SJSA1 (cell line): ENCODE data around the gene BMAL2. TPM values are rescaled to one million over a fixed set of nuclear protein-coding genes. Genes with fewer than 3 reads are reported as not detected.

Source experiments
- DNase-seq, 2 experiments: peaks; one replicate each; pipeline ENCODE4 v3.0.0-alpha.2; 2015 to 2020; ENCODE audit warnings: low spot score in 2 of 2, low read depth in 1 of 2
- H3K27ac ChIP-seq: fragments of 250-450 bp; sonication (Bioruptor Pico); 2 replicates; pipeline ENCODE4 v1.5.1; 2020; ENCODE audit warnings: mild to moderate bottlenecking, moderate library complexity
- H3K27me3 ChIP-seq: fragments of 250-450 bp; sonication (Bioruptor Pico); replicated peaks from 2 replicates; pipeline ENCODE4 v1.5.1; 2020; ENCODE audit warnings: mild to moderate bottlenecking, moderate library complexity
- H3K36me3 ChIP-seq: fragments of 250-450 bp; sonication (Bioruptor Pico); 2 replicates; pipeline ENCODE4 v1.5.1; 2020; ENCODE audit warnings: mild to moderate bottlenecking
- H3K4me1 ChIP-seq: fragments of 250-450 bp; sonication (Bioruptor Pico); replicated peaks from 2 replicates; pipeline ENCODE4 v1.6.1; 2021; ENCODE audit warnings: mild to moderate bottlenecking
- H3K4me3 ChIP-seq: fragments of 250-450 bp; sonication (Bioruptor Pico); 2 replicates; pipeline ENCODE4 v1.5.1; 2020; ENCODE audit warnings: mild to moderate bottlenecking
- H3K9me3 ChIP-seq: fragments of 250-450 bp; sonication (Bioruptor Pico); replicated peaks from 2 replicates; pipeline ENCODE4 v1.5.1; 2020; ENCODE audit warnings: mild to moderate bottlenecking
- total RNA-seq: library from RNA; depleted of rRNA; stranded (reverse); fragments of >200 nt; shearing (Covaris generic); gene quantifications from 2 replicates; pipeline ENCODE4 v1.2.3, GENCODE V29; 2014

Gene BMAL2
- total RNA-seq, 1 experiment from 2014 or later = 47.8 TPM

DNA sequence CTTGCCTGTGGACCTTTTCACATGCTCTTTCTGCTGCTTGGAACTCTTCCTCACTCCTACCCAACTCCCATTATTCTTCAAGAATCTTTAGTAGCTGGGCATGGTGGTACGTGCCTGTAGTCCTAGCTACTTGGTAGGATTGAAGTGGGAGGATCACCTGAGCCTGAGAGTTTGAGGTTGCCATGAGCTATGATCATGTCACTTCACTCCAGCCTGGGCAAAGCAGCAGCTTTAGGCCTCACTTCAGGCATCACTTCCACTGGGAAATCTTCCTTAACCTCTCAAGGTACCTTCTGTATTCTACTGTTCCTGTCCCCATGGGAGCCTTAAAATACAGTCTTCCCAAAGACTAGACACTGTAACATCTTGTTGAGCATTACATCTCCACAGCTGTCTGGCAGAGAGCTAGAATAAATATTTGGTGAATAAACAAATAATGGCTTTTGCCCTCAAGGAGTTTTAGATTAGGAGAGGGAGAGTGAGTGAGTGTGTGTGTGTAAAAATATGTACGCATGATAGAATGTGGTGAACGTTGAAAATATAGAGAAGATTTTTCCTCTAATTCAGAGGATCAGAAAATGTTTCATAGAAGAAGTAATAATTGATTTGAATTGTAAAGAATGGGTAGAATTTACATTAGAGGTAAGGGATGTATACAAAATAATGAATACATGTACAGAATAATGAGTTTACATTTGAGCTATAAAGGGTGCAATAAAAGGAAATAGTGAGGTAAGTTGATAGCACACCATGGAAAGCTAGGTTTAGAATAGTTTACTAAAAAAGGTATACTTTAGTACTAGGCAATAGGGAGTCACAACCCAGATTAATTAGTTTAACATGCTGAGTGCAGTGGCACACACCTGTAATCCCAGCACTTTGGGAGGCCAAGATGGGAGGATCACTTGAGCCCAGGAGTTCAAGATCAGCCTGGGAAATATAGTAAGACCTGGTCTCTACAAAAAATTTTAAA is 29.2 kb upstream of the BMAL2 start:
- peaks cover 10% of the 10 kb centered on the region for H3K36me3 ChIP-seq
- peaks cover 5% of the 10 kb centered on the region for H3K4me1 ChIP-seq
- DNase-seq = peak in 1 of 2 experiments; percentile 21
- H3K4me3 ChIP-seq = no peak overlapping the region
- no peak overlapping the region for H3K27ac ChIP-seq
- H3K27me3 ChIP-seq = no peaks in the 10 kb centered on the region
- H3K9me3 ChIP-seq = no peaks in the 10 kb centered on the region

DNA sequence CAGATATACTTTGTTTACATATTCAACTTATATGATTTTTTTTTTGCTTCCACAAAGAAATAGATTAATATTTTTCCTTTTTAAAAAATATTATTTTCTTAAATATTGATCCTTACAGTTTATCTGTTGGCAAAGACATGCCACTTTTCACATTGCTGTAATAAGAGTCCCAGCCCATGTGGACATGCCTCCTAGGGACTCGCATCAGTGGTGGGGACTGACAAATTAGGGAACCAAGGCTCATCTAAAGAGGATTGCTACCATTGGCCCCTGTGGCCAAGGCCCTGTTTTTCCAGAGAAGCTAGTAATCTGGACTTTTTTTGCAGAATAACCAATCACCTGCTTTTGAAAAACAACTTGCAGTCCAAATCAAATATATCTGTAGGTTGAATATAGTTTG is 27.8 kb upstream of the BMAL2 start:
- DNase-seq = no peak
- Histone ChIP-seq H3K27me3 (no peaks in the 10 kb centered on the region), H3K4me3 (no peak overlapping the region), H3K27ac (no peak overlapping the region), H3K9me3 (no peaks in the 10 kb centered on the region), H3K36me3 (peaks cover 16% of the 10 kb centered on the region), H3K4me1 (peaks cover 5% of the 10 kb centered on the region)

GRCh38 chr12:27305673-27306456 is 26.8 kb upstream of the BMAL2 start:
- Histone ChIP-seq H3K36me3 (peaks cover 20% of the 10 kb centered on the region), H3K4me1 (peaks cover 5% of the 10 kb centered on the region), H3K9me3 (no peaks in the 10 kb centered on the region), H3K4me3 (no peak overlapping the region), H3K27me3 (no peaks in the 10 kb centered on the region), H3K27ac (no peak overlapping the region)
- peak in 1 of 2 experiments; percentile 26 for DNase-seq

- Histone ChIP-seq H3K27me3 (no peaks in the 10 kb centered on the region), H3K4me1 (no peaks in the 10 kb centered on the region), H3K9me3 (no peaks in the 10 kb centered on the region), H3K36me3 (peaks cover 23% of the 10 kb centered on the region), H3K4me3 (no peak overlapping the region), H3K27ac (no peak overlapping the region)
- no peak for DNase-seq
Observed at GRCh38 chr12:27309293-27309994, 23.2 kb upstream of the BMAL2 start.

DNA sequence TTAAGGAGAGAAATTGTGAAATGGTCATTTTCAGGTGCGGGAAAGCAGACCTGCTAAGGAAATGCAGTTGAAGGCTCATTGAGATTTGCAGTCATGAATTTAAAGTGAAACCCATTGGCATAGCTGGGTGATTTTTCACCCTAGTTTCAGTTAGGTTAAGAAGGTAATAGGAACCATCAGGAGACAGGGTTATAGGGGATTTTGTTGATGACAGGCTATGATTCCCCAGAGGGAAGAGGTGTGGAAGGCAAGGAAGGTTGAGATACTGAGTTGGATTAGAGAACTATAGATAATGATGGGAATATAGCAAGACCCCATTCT is 22.7 kb upstream of the BMAL2 start:
- H3K9me3 ChIP-seq = no peaks in the 10 kb centered on the region
- no peaks in the 10 kb centered on the region for H3K27me3 ChIP-seq
- DNase-seq = no peak
- H3K4me1 ChIP-seq = no peaks in the 10 kb centered on the region
- no peak overlapping the region for H3K27ac ChIP-seq
- peaks cover 23% of the 10 kb centered on the region for H3K36me3 ChIP-seq
- no peak overlapping the region for H3K4me3 ChIP-seq

- no peaks in the 10 kb centered on the region for H3K27me3 ChIP-seq
- DNase-seq = peak in 1 of 2 experiments; percentile 23
- H3K9me3 ChIP-seq = no peaks in the 10 kb centered on the region; the same call in 1 of the 2 replicates
- H3K4me1 ChIP-seq = peaks cover 29% of the 10 kb centered on the region
- peaks cover 31% of the 10 kb centered on the region for H3K36me3 ChIP-seq
- no peak overlapping the region for H3K27ac ChIP-seq
- H3K4me3 ChIP-seq = no peak overlapping the region
Observed at GRCh38 chr12:27316947-27317346, 15.7 kb upstream of the BMAL2 start.

GRCh38 chr12:27319409-27319808 is 13.2 kb upstream of the BMAL2 start:
- peak in 1 of 2 experiments; percentile 20 for DNase-seq
- Histone ChIP-seq H3K9me3 (no peaks in the 10 kb centered on the region; the same call in 1 of the 2 replicates), H3K27me3 (no peaks in the 10 kb centered on the region), H3K36me3 (peaks cover 36% of the 10 kb centered on the region), H3K27ac (0 out of 2 replicates have a peak overlapping the region, but pooled peaks have one; percentile 13), H3K4me3 (no peak overlapping the region), H3K4me1 (peaks cover 29% of the 10 kb centered on the region)

DNA sequence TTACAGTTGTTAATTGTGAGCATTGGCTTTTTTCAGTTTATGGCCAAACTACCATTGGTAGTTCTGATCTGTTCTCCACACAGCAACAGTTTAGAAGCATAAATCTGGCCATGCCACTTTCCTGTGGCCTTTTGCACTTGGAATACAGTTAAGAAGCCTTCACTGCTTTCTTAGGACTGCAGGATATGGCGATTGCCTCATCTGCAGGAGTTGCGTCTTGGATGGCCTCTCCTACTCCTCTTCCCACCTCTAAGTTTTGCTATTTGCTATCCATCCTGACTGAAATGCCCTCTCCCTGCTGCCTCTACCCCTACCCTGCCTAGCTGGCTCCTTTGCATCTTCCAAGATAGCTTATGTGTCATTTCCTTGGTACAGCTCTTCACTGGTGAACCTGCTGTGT is 12.8 kb upstream of the BMAL2 start:
- peaks cover 29% of the 10 kb centered on the region for H3K4me1 ChIP-seq
- no peak for DNase-seq
- peaks cover 36% of the 10 kb centered on the region for H3K36me3 ChIP-seq
- H3K9me3 ChIP-seq = no peaks in the 10 kb centered on the region; the same call in 1 of the 2 replicates
- H3K27ac ChIP-seq = 0 out of 2 replicates have a peak overlapping the region, but pooled peaks have one; percentile 13
- no peak overlapping the region for H3K4me3 ChIP-seq
- H3K27me3 ChIP-seq = no peaks in the 10 kb centered on the region

- Histone ChIP-seq H3K4me3 (no peak overlapping the region), H3K36me3 (peaks cover 22% of the 10 kb centered on the region), H3K27ac (no peak overlapping the region), H3K9me3 (no peaks in the 10 kb centered on the region; the same call in 1 of the 2 replicates), H3K4me1 (peaks cover 5% of the 10 kb centered on the region), H3K27me3 (no peaks in the 10 kb centered on the region)
- no peak for DNase-seq
Observed at GRCh38 chr12:27324530-27324929, 8.1 kb upstream of the BMAL2 start.

GRCh38 chr12:27330846-27331245 is 1.8 kb upstream of the BMAL2 start:
- no peaks in the 10 kb centered on the region for H3K27me3 ChIP-seq
- peaks cover 30% of the 10 kb centered on the region for H3K4me1 ChIP-seq
- H3K27ac ChIP-seq = peak overlapping the region; percentile 65
- no peak overlapping the region for H3K4me3 ChIP-seq
- peaks cover 5% of the 10 kb centered on the region for H3K36me3 ChIP-seq
- DNase-seq = no peak
- H3K9me3 ChIP-seq = no peaks in the 10 kb centered on the region

GRCh38 chr12:27331291-27331926 is 1.2 kb upstream of the BMAL2 start:
- Histone ChIP-seq H3K27me3 (no peaks in the 10 kb centered on the region), H3K36me3 (peaks cover 5% of the 10 kb centered on the region), H3K4me1 (peaks cover 30% of the 10 kb centered on the region), H3K4me3 (no peak overlapping the region), H3K27ac (peak overlapping the region; percentile 65), H3K9me3 (no peaks in the 10 kb centered on the region)
- peak; percentile 69 to 82 for DNase-seq

DNA sequence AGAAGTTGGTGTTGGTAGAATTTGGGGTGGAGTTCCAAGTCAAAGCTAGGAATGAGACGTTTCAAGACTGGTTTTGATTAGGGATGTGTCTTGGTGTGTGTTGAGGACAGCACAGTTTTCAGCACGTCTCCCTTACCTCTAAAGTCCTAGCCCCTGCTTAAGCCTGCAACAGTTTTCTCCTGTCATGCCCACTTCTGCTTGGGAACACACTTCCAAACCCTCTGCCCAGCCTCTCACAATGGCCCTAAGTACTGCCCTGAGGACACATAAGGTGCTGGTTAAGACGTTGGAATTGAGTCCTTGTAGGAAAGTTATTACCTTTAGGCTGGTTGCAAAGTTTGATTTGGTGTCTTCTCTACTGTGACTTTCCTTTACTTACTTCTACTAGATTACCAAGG is 710 bp upstream of the BMAL2 start:
- Histone ChIP-seq H3K4me1 (peaks cover 30% of the 10 kb centered on the region), H3K9me3 (no peaks in the 10 kb centered on the region), H3K4me3 (peak overlapping the region; percentile 87; the same call in 1 of the 2 replicates), H3K36me3 (peaks cover 5% of the 10 kb centered on the region), H3K27ac (peak overlapping the region; percentile 65), H3K27me3 (no peaks in the 10 kb centered on the region)
- DNase-seq = peak in 1 of 2 experiments; percentile 34

DNA sequence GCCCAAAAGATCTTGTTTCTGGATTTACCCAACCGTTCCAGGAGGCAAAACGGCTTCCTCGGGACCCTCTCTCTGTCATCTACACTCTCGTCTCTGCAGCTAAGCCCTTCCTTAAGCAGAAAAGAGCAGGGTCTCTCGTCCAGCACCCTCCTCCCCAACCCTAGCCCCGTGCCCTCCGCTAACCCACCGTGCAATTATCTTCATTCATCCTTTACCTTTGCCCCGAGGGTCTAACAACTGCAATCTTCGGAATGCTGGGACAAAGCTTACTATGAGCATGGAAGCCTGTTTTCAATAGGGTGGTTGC is 276 bp upstream of the BMAL2 start:
- no peaks in the 10 kb centered on the region for H3K27me3 ChIP-seq
- peak overlapping the region; percentile 87 for H3K4me3 ChIP-seq
- DNase-seq = peak in 1 of 2 experiments; percentile 31
- no peaks in the 10 kb centered on the region for H3K9me3 ChIP-seq
- peaks cover 5% of the 10 kb centered on the region for H3K36me3 ChIP-seq
- peaks cover 30% of the 10 kb centered on the region for H3K4me1 ChIP-seq
- 0 out of 2 replicates have a peak overlapping the region, but pooled peaks have one; percentile 65 for H3K27ac ChIP-seq
